Measurements from ENCODE around the gene DYRK1A.

GRCh38 chr21:37385179-37385765, 18.7 kb downstream of the DYRK1A start:
- TF ChIP-seq CTCF (conservative IDR thresholded peaks at IDR 0.05; ENCODE audit: low read length) = no peak
- no peak for TF ChIP-seq EZH2phosphoT487 (IDR thresholded peaks at IDR 0.05; ENCODE audit: borderline replicate concordance)
